ENCODE measurements around the gene SLC22A4. TPM values are rescaled to one million over a fixed set of nuclear protein-coding genes. Genes with fewer than 3 reads are reported as not detected.

The SLC22A4 gene
- total and polyA plus RNA-seq, 2 donors (not counting 1 experiment from before 2014, with no cell fraction given), result 0.18 TPM; not detected in 1

DNA sequence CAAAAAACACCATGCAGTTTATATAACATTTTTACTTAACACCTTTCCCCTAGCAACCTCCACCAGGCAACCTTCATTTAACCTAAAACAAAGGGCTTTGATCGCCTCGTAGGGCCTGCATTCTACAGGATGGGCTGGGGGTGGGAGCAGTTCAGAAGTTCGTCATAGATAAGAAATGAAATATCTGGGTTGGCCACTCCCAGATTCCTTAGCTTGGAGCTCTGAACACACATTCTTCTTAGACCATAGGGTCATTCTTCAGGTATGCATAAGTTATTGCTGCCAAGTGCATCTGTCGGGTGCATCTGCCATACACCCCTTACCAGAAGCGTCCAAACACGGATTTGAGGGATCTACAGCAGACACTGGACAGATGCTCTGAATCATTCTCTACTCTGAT is 71.0 kb downstream of the SLC22A4 start:
- DNase-seq (no peak), ATAC-seq (ENCODE audit: low read depth) (no peak)
- H3K27me3 Mint-ChIP-seq, result no peaks in the 10 kb centered on the region
- 100% methylated on average over 3 of the region's 6 CpGs for WGBS (ENCODE audit: insufficient coverage)
- TF ChIP-seq, protein P1, sequence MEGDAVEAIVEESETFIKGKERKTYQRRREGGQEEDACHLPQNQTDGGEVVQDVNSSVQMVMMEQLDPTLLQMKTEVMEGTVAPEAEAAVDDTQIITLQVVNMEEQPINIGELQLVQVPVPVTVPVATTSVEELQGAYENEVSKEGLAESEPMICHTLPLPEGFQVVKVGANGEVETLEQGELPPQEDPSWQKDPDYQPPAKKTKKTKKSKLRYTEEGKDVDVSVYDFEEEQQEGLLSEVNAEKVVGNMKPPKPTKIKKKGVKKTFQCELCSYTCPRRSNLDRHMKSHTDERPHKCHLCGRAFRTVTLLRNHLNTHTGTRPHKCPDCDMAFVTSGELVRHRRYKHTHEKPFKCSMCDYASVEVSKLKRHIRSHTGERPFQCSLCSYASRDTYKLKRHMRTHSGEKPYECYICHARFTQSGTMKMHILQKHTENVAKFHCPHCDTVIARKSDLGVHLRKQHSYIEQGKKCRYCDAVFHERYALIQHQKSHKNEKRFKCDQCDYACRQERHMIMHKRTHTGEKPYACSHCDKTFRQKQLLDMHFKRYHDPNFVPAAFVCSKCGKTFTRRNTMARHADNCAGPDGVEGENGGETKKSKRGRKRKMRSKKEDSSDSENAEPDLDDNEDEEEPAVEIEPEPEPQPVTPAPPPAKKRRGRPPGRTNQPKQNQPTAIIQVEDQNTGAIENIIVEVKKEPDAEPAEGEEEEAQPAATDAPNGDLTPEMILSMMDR (IDR thresholded peaks at IDR 0.05), result no peak
- TF ChIP-seq EZH2 (IDR thresholded peaks at IDR 0.05; ENCODE audit: borderline replicate concordance, insufficient read depth, low read depth, low read length, poor library complexity, severe bottlenecking), result no peak
- H2AFZ ChIP-seq (ENCODE audit: insufficient read depth, low read depth, low read length, poor library complexity, severe bottlenecking), result no peak overlapping the region
- H3K4me1 ChIP-seq (ENCODE audit: control insufficient read depth in 2 of 2, insufficient read depth in 2 of 2, low read length in 2 of 2), result peaks cover 6 to 8% of the 10 kb centered on the region in 2 donors
- no peak overlapping the region for H3K9ac ChIP-seq (ENCODE audit: low read length)
- H3K27ac Mint-ChIP-seq, result no peak overlapping the region
- H3K79me2 ChIP-seq (ENCODE audit: control insufficient read depth, insufficient read depth, low read length), result peaks cover 6% of the 10 kb centered on the region
- H3K4me3 ChIP-seq (ENCODE audit: control extremely low read depth in 1 of 5, extremely low read depth in 1 of 5, insufficient read depth in 1 of 5, low read depth in 2 of 5, low read length in 4 of 5), result no peak overlapping the region
- H3K9me3 Mint-ChIP-seq (ENCODE audit: insufficient read depth), result no peaks in the 10 kb centered on the region
- no peaks in the 10 kb centered on the region for H4K20me1 ChIP-seq (ENCODE audit: control insufficient read depth, insufficient read depth, low read length, poor library complexity, severe bottlenecking)
- H3K27me3 ChIP-seq (replicated peaks in 1 of 4; ENCODE audit: control extremely low read depth in 1 of 4, control insufficient read depth in 3 of 4, insufficient read depth in 4 of 4, low read length in 3 of 4), result no peaks in the 10 kb centered on the region
- H3K9me3 ChIP-seq (ENCODE audit: control extremely low read depth in 1 of 3, control insufficient read depth in 2 of 3, insufficient read depth in 1 of 3, low read length in 2 of 3), result no peaks in the 10 kb centered on the region
- POLR2A ChIA-PET, result no interaction called here
- intact Hi-C loops (cut with micrococcal nuclease), result loop anchor here (5.0 kb wide), 1 partner anchor 73 kb away; the partner anchor contains the start of gene SLC22A4
- no peaks in the 10 kb centered on the region for H3K36me3 ChIP-seq (replicated peaks in 1 of 2; ENCODE audit: control extremely low read depth in 1 of 2, control insufficient read depth in 1 of 2, extremely low read depth in 1 of 2, insufficient read depth in 2 of 2, low read length in 1 of 2)
- peaks cover 4% of the 10 kb centered on the region for H3K4me1 Mint-ChIP-seq
- CTCF ChIA-PET, result interaction anchor here (1.4 to 2.0 kb wide), 2 partner anchors 9 to 21 kb away, joined by 4 to 5 read pairs; no protein-coding TSS in a partner anchor
- no peak overlapping the region for H3K4me2 ChIP-seq (replicated peaks; ENCODE audit: low read depth, low read length, poor library complexity, severe bottlenecking)
- H3K4me3 Mint-ChIP-seq, result no peak overlapping the region
- no peak overlapping the region for H3K27ac ChIP-seq (ENCODE audit: low read length in 2 of 2)

DNA sequence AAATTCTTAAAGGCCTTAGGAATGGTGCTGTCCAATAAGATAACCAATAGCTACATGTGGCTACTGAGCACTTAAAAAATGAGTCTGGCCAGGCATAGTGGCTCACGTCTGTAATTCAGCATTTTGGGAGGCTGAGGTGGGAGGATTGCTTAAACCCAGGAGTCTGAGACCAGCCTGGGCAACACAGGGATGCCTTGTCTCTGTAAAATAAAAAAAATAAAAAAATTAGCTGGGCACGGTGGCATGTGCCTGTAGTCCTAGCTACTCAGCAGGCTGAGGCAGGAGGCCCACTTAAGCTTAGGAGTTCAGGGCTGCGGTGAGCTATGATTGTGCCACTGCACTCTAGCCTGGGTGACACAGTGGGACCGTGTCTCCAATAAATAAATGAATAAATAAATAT is 74.0 kb downstream of the SLC22A4 start:
- DNase-seq (no peak), ATAC-seq (ENCODE audit: low read depth) (no peak)
- Histone ChIP-seq H3K9ac (ENCODE audit: low read length) (no peak overlapping the region), H3K79me2 (ENCODE audit: control insufficient read depth, insufficient read depth, low read length) (peaks cover 6% of the 10 kb centered on the region), H3K4me3 (ENCODE audit: control extremely low read depth in 1 of 5, extremely low read depth in 1 of 5, insufficient read depth in 1 of 5, low read depth in 2 of 5, low read length in 4 of 5) (no peak overlapping the region), H4K20me1 (ENCODE audit: control insufficient read depth, insufficient read depth, low read length, poor library complexity, severe bottlenecking) (no peaks in the 10 kb centered on the region), H3K36me3 (replicated peaks in 1 of 2; ENCODE audit: control extremely low read depth in 1 of 2, control insufficient read depth in 1 of 2, extremely low read depth in 1 of 2, insufficient read depth in 2 of 2, low read length in 1 of 2) (no peaks in the 10 kb centered on the region), H3K27me3 (replicated peaks in 1 of 4; ENCODE audit: control extremely low read depth in 1 of 4, control insufficient read depth in 3 of 4, insufficient read depth in 4 of 4, low read length in 3 of 4) (no peaks in the 10 kb centered on the region), H3K9me3 (ENCODE audit: control extremely low read depth in 1 of 3, control insufficient read depth in 2 of 3, insufficient read depth in 1 of 3, low read length in 2 of 3) (no peaks in the 10 kb centered on the region), H3K4me2 (replicated peaks; ENCODE audit: low read depth, low read length, poor library complexity, severe bottlenecking) (no peak overlapping the region), H2AFZ (ENCODE audit: insufficient read depth, low read depth, low read length, poor library complexity, severe bottlenecking) (no peak overlapping the region), H3K27ac (ENCODE audit: low read length in 2 of 2) (no peak overlapping the region), H3K4me1 (ENCODE audit: control insufficient read depth in 2 of 2, insufficient read depth in 2 of 2, low read length in 2 of 2) (peaks cover 10 to 15% of the 10 kb centered on the region in 2 donors)
- Mint-ChIP-seq H3K27me3 (no peaks in the 10 kb centered on the region), H3K4me3 (no peak overlapping the region), H3K27ac (no peak overlapping the region), H3K4me1 (peaks cover 19% of the 10 kb centered on the region), H3K9me3 (ENCODE audit: insufficient read depth) (no peaks in the 10 kb centered on the region)
- TF ChIP-seq, protein P1 (IDR thresholded peaks at IDR 0.05), result no peak
- TF ChIP-seq EZH2 (IDR thresholded peaks at IDR 0.05; ENCODE audit: borderline replicate concordance, insufficient read depth, low read depth, low read length, poor library complexity, severe bottlenecking), result no peak
- 98% methylated on average over 3 of the region's 4 CpGs for WGBS (ENCODE audit: insufficient coverage)
- intact Hi-C loops (cut with micrococcal nuclease), result loop anchor here (5.0 kb wide), 1 partner anchor 76 kb away; the partner anchor contains the start of gene SLC22A4
- POLR2A ChIA-PET, result interaction anchor here (1.3 kb wide), 1 partner anchor 128 kb away, joined by 7 read pairs; no protein-coding TSS in a partner anchor
- CTCF ChIA-PET, result interaction anchor here (0.6 to 1.8 kb wide), 7 partner anchors 16 to 1672 kb away, joined by 3 to 5 read pairs (median 4); partner anchors contain the start of gene KIF3A
